Calu3 (cell line): ENCODE data around the gene PRKCA. TPM values are rescaled to one million over a fixed set of nuclear protein-coding genes. Genes with fewer than 3 reads are reported as not detected.

Source experiments
- BruUV-seq: library from RNA; stranded (reverse); fragments of 400-500 nt; replicated peaks from 2 replicates; lab custom pipeline; 2021; lab: Mats Ljungman, UMichigan
- CTCF ChIA-PET: fragments of 300-600 bp; sonication (Branson Sonifier 250); formaldehyde crosslinking; loops from one replicate; lab custom pipeline; 2022; ENCODE audit warnings: antibody characterized with exemption; lab: Charles Lee
- DNase-seq: peaks from one replicate; pipeline ENCODE4 v3.0.0; 2022
- H3K27ac Mint-ChIP-seq: one replicate; pipeline ENCODE4 v1.8.0; 2022; ENCODE audit warnings: mixed read lengths; ENCODE audit not compliant: unreplicated experiment
- H3K27me3 Mint-ChIP-seq: one replicate; pipeline ENCODE4 v1.8.0; 2022; ENCODE audit warnings: mixed read lengths; ENCODE audit not compliant: unreplicated experiment
- H3K36me3 Mint-ChIP-seq: one replicate; pipeline ENCODE4 v1.8.0; 2022; ENCODE audit warnings: mild to moderate bottlenecking, moderate library complexity, mixed read lengths; ENCODE audit not compliant: insufficient read depth, unreplicated experiment
- H3K4me1 Mint-ChIP-seq: one replicate; pipeline ENCODE4 v1.8.0; 2022; ENCODE audit warnings: mild to moderate bottlenecking, low read depth, mixed read lengths; ENCODE audit not compliant: unreplicated experiment
- H3K4me3 Mint-ChIP-seq: one replicate; pipeline ENCODE4 v1.8.0; 2022; ENCODE audit warnings: mild to moderate bottlenecking, low read depth, moderate library complexity, mixed read lengths; ENCODE audit not compliant: unreplicated experiment
- H3K9me3 Mint-ChIP-seq: one replicate; pipeline ENCODE4 v1.8.0; 2022; ENCODE audit warnings: low read depth, mixed read lengths; ENCODE audit not compliant: unreplicated experiment
- intact Hi-C: fragments of 100-400 bp; cut with micrococcal nuclease; formaldehyde crosslinking; loops from one replicate; pipeline ENCODE4 v1.10.0; 2022; ENCODE audit not compliant: unreplicated experiment
- total RNA-seq: library from RNA; stranded (reverse); gene quantifications from 2 replicates; pipeline ENCODE4 v1.2.3, GENCODE V29; 2022
- TF ChIP-seq, protein P1 (sequence below): fragments of 200-600 bp; IDR thresholded peaks from one replicate; pipeline ENCODE4 v1.8.0; 2022; ENCODE audit warnings: antibody characterized with exemption; ENCODE audit not compliant: unreplicated experiment

The PRKCA gene
- total RNA-seq, 1 experiment from 2014 or later: 126 TPM

DNA sequence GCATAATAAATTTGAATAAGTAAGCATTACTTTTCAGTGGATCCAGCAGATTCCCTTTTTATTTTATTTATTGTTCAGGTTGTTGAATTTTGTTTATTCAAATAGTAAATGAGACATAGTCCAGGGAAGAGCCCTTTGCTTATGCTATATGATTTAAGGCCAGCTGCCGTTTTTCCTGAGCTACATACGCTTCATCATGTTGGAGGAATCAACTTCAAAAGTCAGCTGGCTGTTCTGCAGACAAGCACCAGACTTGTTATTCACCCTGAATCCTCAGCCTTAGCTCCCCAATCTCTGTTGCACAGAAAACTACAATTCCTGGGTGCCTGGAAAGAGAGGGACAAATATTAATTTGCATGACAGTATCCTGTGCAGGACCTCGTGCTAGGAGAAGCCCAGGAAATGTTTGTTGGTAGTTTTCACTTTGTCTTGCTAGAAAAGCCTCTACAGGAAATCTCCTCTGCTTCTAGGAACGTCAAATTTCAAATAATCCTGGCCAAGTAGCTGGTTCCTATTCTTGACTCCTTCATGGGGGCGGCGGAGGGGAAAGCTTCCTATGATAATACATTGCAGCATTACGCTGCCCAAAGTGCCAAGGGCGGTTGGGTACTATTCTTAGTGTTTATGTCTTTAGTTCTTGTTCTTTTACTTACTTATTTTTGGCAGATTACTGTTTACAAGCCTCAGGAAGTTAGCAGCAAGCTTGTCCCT is 101.6 kb downstream of the PRKCA start:
- no TSS peak for BruUV-seq
- H3K4me3 Mint-ChIP-seq: no peak overlapping the region
- peaks cover 31% of the 10 kb centered on the region for H3K4me1 Mint-ChIP-seq
- H3K9me3 Mint-ChIP-seq: no peaks in the 10 kb centered on the region
- intact Hi-C loops: no loop called here
- H3K36me3 Mint-ChIP-seq: peaks cover 11% of the 10 kb centered on the region
- CTCF ChIA-PET: interaction anchor here (0.8 to 1.6 kb wide), 3 partner anchors 11 to 218 kb away, joined by 3 read pairs; no protein-coding TSS in a partner anchor
- DNase-seq: no peak
- TF ChIP-seq, protein P1, sequence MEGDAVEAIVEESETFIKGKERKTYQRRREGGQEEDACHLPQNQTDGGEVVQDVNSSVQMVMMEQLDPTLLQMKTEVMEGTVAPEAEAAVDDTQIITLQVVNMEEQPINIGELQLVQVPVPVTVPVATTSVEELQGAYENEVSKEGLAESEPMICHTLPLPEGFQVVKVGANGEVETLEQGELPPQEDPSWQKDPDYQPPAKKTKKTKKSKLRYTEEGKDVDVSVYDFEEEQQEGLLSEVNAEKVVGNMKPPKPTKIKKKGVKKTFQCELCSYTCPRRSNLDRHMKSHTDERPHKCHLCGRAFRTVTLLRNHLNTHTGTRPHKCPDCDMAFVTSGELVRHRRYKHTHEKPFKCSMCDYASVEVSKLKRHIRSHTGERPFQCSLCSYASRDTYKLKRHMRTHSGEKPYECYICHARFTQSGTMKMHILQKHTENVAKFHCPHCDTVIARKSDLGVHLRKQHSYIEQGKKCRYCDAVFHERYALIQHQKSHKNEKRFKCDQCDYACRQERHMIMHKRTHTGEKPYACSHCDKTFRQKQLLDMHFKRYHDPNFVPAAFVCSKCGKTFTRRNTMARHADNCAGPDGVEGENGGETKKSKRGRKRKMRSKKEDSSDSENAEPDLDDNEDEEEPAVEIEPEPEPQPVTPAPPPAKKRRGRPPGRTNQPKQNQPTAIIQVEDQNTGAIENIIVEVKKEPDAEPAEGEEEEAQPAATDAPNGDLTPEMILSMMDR: no peak
- no peaks in the 10 kb centered on the region for H3K27me3 Mint-ChIP-seq
- H3K27ac Mint-ChIP-seq: no peak overlapping the region

DNA sequence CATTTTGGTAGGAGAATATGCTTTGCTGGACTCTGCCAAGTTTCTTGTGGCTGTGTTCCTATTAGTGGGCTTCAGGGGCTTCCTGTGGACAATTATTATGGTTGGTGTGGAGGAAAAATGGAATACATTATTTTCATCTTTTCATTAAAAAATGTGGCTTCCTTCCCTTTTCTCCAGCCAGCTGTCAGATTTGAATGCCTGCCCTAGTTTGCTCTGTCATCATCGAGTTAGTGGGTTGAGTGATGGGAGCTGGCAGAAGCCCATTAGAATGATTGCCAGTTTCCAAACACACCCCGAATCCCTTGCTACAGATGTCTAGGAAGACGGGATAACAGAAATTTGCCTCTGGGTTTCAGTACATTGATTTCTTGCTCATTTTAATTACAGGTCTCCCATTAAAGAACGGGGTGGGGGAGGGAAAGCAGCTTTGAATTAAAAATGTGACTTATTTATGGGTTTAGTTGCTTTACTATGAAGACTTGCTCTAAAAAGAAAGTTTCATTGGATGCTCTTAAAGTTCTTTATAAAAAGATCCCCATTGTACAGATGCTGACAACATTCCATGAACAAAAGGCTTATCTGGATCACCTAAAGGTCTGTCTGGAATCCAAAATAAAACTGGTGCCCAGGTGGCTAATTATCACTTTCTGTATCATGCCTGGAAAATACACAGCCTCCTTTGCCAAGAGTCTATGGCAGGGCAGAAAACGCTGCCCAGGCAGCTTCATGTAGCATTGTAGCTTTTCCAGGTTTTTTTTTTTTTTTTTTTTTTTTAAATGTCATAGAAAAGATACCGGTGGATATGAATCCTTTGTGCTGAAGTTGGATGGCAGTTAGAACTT is 103.6 kb downstream of the PRKCA start:
- no peak overlapping the region for H3K27ac Mint-ChIP-seq
- H3K36me3 Mint-ChIP-seq: peaks cover 11% of the 10 kb centered on the region
- H3K9me3 Mint-ChIP-seq: no peaks in the 10 kb centered on the region
- TF ChIP-seq, protein P1: no peak
- no TSS peak for BruUV-seq
- no peak for DNase-seq
- no peaks in the 10 kb centered on the region for H3K27me3 Mint-ChIP-seq
- intact Hi-C loops: no loop called here
- H3K4me1 Mint-ChIP-seq: peaks cover 28% of the 10 kb centered on the region
- H3K4me3 Mint-ChIP-seq: no peak overlapping the region
- CTCF ChIA-PET: no interaction called here

DNA sequence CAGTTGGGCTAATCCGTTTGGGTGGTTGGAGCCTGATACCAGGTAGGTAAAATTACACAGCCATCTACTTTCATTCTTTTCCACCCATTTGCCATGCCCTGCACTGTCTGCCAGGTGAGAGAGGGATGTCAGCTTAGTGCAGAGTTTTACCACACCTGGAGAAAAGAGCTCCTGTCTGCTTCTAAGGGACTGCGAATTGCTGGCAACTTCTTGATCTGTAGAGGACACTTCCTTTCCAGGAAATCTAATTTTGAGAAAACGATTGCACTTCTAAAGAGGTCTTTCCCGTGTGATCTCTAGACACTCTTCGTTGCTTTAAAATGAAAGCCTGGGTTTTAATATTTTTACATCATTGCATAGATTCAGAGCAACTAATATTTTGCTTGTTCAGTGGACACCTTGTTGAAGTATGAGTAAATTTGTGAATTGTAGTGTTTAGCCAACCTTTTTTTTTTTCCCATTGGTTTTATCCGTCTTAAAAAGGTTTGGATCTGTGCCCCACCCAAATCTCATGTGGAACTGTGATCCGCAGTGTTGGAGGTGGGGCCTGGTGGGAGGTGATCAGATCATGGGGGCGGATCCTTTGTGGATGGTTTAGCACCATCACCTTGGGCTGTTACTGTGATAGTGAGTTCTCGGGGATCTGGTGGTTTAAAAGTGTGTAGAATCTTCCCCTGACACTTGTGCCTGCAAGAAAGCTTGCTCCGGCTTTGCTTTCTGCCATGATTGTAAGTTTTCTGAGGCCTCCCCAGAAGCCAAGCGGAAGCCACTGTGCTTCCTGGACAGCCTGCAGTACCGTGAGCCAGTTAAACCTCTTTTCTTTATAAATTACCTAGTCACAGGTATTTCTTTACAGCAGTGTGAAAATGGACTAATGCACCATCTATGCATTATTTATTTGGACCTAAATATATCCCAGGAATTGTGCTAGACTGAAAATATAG is 104.6 kb downstream of the PRKCA start:
- TF ChIP-seq, protein P1: no peak
- H3K4me1 Mint-ChIP-seq: peaks cover 19% of the 10 kb centered on the region
- no peak overlapping the region for H3K27ac Mint-ChIP-seq
- H3K27me3 Mint-ChIP-seq: no peaks in the 10 kb centered on the region
- intact Hi-C loops: no loop called here
- BruUV-seq: no TSS peak
- DNase-seq: no peak
- H3K9me3 Mint-ChIP-seq: no peaks in the 10 kb centered on the region
- CTCF ChIA-PET: no interaction called here
- no peak overlapping the region for H3K4me3 Mint-ChIP-seq
- H3K36me3 Mint-ChIP-seq: peaks cover 11% of the 10 kb centered on the region

DNA sequence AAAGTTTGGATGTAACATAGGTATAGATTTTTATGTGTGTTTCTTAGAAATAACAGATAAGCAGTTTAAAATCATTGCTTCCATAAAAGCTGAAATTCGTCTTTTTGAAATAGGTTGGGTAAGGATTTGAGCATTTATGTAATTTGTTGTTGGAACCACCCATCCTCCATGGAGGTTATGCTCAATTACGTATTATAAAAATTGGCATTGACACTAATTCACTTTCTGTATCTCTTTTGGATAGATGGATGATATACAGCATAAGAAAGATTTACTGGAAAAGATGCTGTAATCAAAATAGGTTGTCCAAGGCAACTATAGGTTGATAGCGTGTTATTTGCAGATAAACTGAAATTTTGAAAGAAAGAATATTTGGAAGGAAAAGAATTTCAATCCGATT is 105.5 kb downstream of the PRKCA start:
- no peak overlapping the region for H3K4me3 Mint-ChIP-seq
- H3K36me3 Mint-ChIP-seq: peaks cover 14% of the 10 kb centered on the region
- no peak for DNase-seq
- peaks cover 16% of the 10 kb centered on the region for H3K4me1 Mint-ChIP-seq
- intact Hi-C loops: no loop called here
- no peaks in the 10 kb centered on the region for H3K27me3 Mint-ChIP-seq
- TF ChIP-seq, protein P1: no peak
- H3K27ac Mint-ChIP-seq: no peak overlapping the region
- CTCF ChIA-PET: no interaction called here
- no TSS peak for BruUV-seq
- peaks cover 2% of the 10 kb centered on the region for H3K9me3 Mint-ChIP-seq
